Kidney (tissue), 14 donors: Measurements from ENCODE around the gene UTP4. TPM values are rescaled to one million over a fixed set of nuclear protein-coding genes. Genes with fewer than 3 reads are reported as not detected.

Experiments used
- DNase-seq, 5 donors: peaks; one replicate each; pipeline ENCODE4 v3.0.0-alpha.2; 2013 to 2020
- FAIRE-seq: peaks from 2 replicates; lab custom pipeline; 2012; peaks lifted over from hg19 to GRCh38; lab: Jason Lieb, UNC
- H3K27ac ChIP-seq, 2 donors: one replicate each; pipeline ENCODE4 v1.7.0; 2013; ENCODE audit warnings: low read depth in 2 of 2, low read length in 2 of 2, inconsistent platforms in 1 of 2
- H3K27me3 ChIP-seq: one replicate; pipeline ENCODE4 v1.7.1; 2013; ENCODE audit warnings: low read length, inconsistent platforms; ENCODE audit not compliant: control insufficient read depth, insufficient read depth
- H3K36me3 ChIP-seq, 3 donors: one replicate each; pipeline versions ENCODE4 v1.7.0 to v1.7.1; 2013; ENCODE audit warnings: low read length in 3 of 3, control low read depth in 1 of 3, inconsistent platforms in 1 of 3; ENCODE audit not compliant: insufficient read depth in 3 of 3, control insufficient read depth in 2 of 3
- H3K4me1 ChIP-seq, 3 donors: one replicate each; pipeline versions ENCODE4 v1.7.0 to v1.7.1; 2013; ENCODE audit warnings: low read length in 3 of 3, inconsistent platforms in 1 of 3, low read depth in 1 of 3; ENCODE audit not compliant: control insufficient read depth in 2 of 3, insufficient read depth in 2 of 3
- H3K4me3 ChIP-seq, 3 donors: one replicate each; pipeline versions ENCODE4 v1.7.0 to v1.8.1; 2013; ENCODE audit warnings: low read length in 3 of 3, control low read depth in 1 of 3, inconsistent platforms in 1 of 3
- H3K9ac ChIP-seq, 3 donors: one replicate each; pipeline versions ENCODE4 v1.7.0 to v1.7.1; 2013; ENCODE audit warnings: low read length in 3 of 3, control low read depth in 1 of 3, inconsistent platforms in 1 of 3
- H3K9me3 ChIP-seq, 3 donors: one replicate each; pipeline versions ENCODE4 v1.7.0 to v1.7.1; 2013; ENCODE audit warnings: low read length in 3 of 3, control low read depth in 1 of 3, inconsistent platforms in 1 of 3; ENCODE audit not compliant: control insufficient read depth in 2 of 3, insufficient read depth in 1 of 3
- intact Hi-C: fragments of 100-400 bp; cut with DNase I; formaldehyde crosslinking; loops from one replicate; pipeline ENCODE4 v1.11.1; 2022
- polyA plus RNA-seq: library from polyadenylated mRNA; stranded (reverse); fragments of 350-450 nt; fragmentation: Illumina TruSeq; extraction: RNeasy Lipid Tissue Mini Kit (QIAGEN cat#74804); gene quantifications from one replicate; pipeline ENCODE4 v1.2.3, GENCODE V29; 2014; ENCODE audit warnings: low read depth, low replicate concordance; ENCODE audit not compliant: insufficient read depth
- total RNA-seq: library from RNA; stranded (reverse); fragmentation: NEBNext Ultra II Directional; extraction: Animal tissue kit (Norgen Biotek cat#: 25700); gene quantifications from one replicate; pipeline ENCODE4 v1.2.1, GENCODE V29; 2021
- TF ChIP-seq, protein P1 (sequence below): IDR thresholded peaks from 3 replicates; pipeline ENCODE4 v1.5.1; 2012; ENCODE audit warnings: mild to moderate bottlenecking, moderate library complexity, borderline replicate concordance; ENCODE audit not compliant: insufficient read depth; ENCODE audit errors: extremely low read depth
- donor health status: control.
- donor health status: control.
- donor health status: control.
- donor health status: control.
- donor health status: control.
- donor health status: DM: yes; HTN: yes; CAD: no.
- donor health status: Normal renal cell carcinoma (clear cell type).

UTP4 gene
- total and polyA plus RNA-seq, 2 donors from 2014 or later, result 41.7 to 57.2 TPM

DNA sequence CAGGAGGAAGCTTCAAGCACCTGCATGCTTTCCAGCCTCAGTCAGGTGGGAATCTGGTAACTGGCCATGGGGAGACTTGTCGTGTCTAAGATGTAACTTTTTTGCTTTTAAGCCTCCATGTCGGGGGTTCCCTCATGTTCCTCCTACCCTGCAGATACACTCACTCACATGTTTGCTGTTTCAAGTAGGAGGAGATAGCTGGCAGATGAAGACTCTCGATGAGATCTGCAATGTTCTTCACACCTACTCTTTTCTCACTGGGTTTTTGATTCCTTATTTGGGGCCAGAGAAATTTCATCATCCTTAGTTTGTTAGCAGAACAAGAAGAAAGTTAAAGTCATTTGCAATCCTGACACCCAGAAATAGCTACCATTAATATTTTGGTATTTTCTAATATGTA, 24.7 kb downstream of the UTP4 start:
- TF ChIP-seq, protein P1, sequence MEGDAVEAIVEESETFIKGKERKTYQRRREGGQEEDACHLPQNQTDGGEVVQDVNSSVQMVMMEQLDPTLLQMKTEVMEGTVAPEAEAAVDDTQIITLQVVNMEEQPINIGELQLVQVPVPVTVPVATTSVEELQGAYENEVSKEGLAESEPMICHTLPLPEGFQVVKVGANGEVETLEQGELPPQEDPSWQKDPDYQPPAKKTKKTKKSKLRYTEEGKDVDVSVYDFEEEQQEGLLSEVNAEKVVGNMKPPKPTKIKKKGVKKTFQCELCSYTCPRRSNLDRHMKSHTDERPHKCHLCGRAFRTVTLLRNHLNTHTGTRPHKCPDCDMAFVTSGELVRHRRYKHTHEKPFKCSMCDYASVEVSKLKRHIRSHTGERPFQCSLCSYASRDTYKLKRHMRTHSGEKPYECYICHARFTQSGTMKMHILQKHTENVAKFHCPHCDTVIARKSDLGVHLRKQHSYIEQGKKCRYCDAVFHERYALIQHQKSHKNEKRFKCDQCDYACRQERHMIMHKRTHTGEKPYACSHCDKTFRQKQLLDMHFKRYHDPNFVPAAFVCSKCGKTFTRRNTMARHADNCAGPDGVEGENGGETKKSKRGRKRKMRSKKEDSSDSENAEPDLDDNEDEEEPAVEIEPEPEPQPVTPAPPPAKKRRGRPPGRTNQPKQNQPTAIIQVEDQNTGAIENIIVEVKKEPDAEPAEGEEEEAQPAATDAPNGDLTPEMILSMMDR, result no peak
- DNase-seq (no peak), FAIRE-seq (no peak)
- no peaks in the 10 kb centered on the region for H3K9me3 ChIP-seq
- H3K4me1 ChIP-seq, result no peaks in the 10 kb centered on the region
- H3K36me3 ChIP-seq, result peaks cover 11 to 56% (median 43%) of the 10 kb centered on the region in 3 donors
- no peak overlapping the region for H3K4me3 ChIP-seq
- no peaks in the 10 kb centered on the region for H3K27me3 ChIP-seq
- H3K27ac ChIP-seq, result no peak overlapping the region
- intact Hi-C loops, result no loop called here
- H3K9ac ChIP-seq, result no peak overlapping the region

DNA sequence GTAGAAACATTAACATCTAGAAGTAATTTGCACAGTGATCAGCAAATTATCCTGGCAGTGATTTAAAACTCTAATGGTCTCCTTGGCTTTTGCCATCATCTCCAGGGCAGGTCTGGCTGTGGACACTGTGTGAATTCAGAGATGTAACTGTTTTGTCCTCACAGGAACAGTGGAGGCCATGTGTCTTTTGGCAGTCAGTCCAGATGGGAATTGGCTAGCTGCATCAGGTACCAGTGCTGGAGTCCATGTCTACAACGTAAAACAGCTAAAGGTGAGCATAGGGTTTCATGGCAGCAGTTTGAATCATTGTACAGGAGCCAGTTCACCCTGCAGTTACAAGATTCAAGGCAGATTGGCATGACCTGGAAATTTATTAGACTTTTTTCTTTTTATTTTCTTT, 27.7 kb downstream of the UTP4 start:
- DNase-seq (no peak), FAIRE-seq (no peak)
- Histone ChIP-seq H3K36me3 (peaks cover 12 to 51% (median 36%) of the 10 kb centered on the region in 3 donors), H3K9ac (no peak overlapping the region), H3K9me3 (no peaks in the 10 kb centered on the region), H3K27me3 (no peaks in the 10 kb centered on the region), H3K4me1 (no peaks in the 10 kb centered on the region), H3K27ac (no peak overlapping the region), H3K4me3 (no peak overlapping the region)
- TF ChIP-seq, protein P1, result no peak
- intact Hi-C loops, result no loop called here

DNA sequence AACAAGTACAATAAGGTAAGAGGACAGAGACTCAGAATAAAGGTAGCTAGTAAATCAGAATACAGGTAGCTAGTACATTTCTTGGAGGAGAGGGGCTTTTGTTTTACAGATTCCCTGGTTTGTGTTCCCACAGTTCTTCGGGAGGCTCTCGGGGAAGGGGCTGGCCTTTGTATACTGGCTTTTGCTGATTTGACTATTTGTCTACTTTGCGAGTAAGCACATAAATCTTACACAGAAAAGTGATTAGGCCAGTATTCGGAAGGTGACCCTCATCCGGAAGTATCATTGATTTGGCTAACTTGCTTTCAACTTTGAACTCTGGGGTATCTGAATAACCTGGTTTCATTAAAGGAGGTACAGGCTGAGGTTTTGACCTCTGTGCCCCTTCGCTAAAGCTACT, 33.1 kb downstream of the UTP4 start:
- Histone ChIP-seq H3K9me3 (no peaks in the 10 kb centered on the region), H3K27me3 (no peaks in the 10 kb centered on the region), H3K27ac (no peak overlapping the region), H3K4me1 (no peaks in the 10 kb centered on the region), H3K36me3 (peaks cover 9 to 52% (median 44%) of the 10 kb centered on the region in 3 donors), H3K9ac (no peak overlapping the region), H3K4me3 (no peak overlapping the region)
- no peak for FAIRE-seq
- TF ChIP-seq, protein P1, result no peak
- no peak for DNase-seq
- intact Hi-C loops, result no loop called here
